Transverse colon (tissue), 4 donors: ENCODE data around the gene TLN1.

Source experiments
- CTCF ChIP-seq, 5 experiments: fragments of 200-600 bp in 3 of 5; fragments of 450-650 bp in 2 of 5; sonication (generic) in 3 of 5; IDR thresholded peaks; 1 replicate in 2 of 5; 2 replicates in 3 of 5; pipeline ENCODE4 v1.5.1; 2016 to 2017; ENCODE audit warnings: antibody characterized with exemption in 5 of 5, inconsistent platforms in 3 of 5, mild to moderate bottlenecking in 2 of 5, moderate library complexity in 1 of 5
- EP300 ChIP-seq: sonication (generic); formaldehyde crosslinking; IDR thresholded peaks from one replicate; pipeline ENCODE4 v1.6.1; 2017; ENCODE audit warnings: antibody characterized with exemption, low read depth
- POLR2A ChIP-seq: fragments of 450-650 bp; IDR thresholded peaks from one replicate; pipeline ENCODE4 v1.6.1; 2016; ENCODE audit warnings: antibody characterized with exemption, mild to moderate bottlenecking, moderate library complexity
- POLR2AphosphoS5 ChIP-seq, 3 donors: sonication (generic); formaldehyde crosslinking; IDR thresholded peaks; one replicate each; pipeline ENCODE4 v1.6.1; 2016; ENCODE audit warnings: antibody characterized with exemption in 3 of 3

- TF ChIP-seq POLR2AphosphoS5 (IDR thresholded peaks at IDR 0.05) (peak in 2 of 3 donors; percentile 8 to 54), CTCF (IDR thresholded peaks at IDR 0.05) (peak; percentile 25 to 54 (median 43)), POLR2A (peak; percentile 55), EP300 (no peak)
These were observed 71.0 kb downstream of the TLN1 start for GRCh38 chr9:35660966-35661415.
